KMS-11 (cell line): ENCODE results near the gene PYGO1.
"Not testable (repeated sequence)": the region's sequence is repeated elsewhere in the genome, so short reads cannot be mapped to it uniquely, and the experiment has no call there.

Experiments used
- H2AFZ ChIP-seq: fragments of 200-600 bp; sonication (generic); 2 replicates; pipeline ENCODE4 v1.6.1; 2016; ENCODE audit warnings: antibody characterized with exemption, mixed run types, low read depth
- H3K27ac ChIP-seq: fragments of 200-600 bp; sonication (generic); 2 replicates; pipeline ENCODE4 v1.6.1; 2016; ENCODE audit warnings: mild to moderate bottlenecking, mixed run types
- H3K27me3 ChIP-seq: fragments of 200-600 bp; sonication (generic); 2 replicates; pipeline ENCODE4 v1.6.1; 2017; ENCODE audit warnings: mild to moderate bottlenecking, low read depth, mixed run types, moderate library complexity; ENCODE audit not compliant: insufficient read depth
- H3K36me3 ChIP-seq: fragments of 200-600 bp; sonication (generic); 2 replicates; pipeline ENCODE4 v1.6.1; 2017; ENCODE audit warnings: mild to moderate bottlenecking, mixed run types; ENCODE audit not compliant: insufficient read depth
- H3K4me1 ChIP-seq: fragments of 200-600 bp; sonication (generic); 2 replicates; pipeline ENCODE4 v1.6.1; 2016; ENCODE audit warnings: mild to moderate bottlenecking, low read depth, mixed run types; ENCODE audit not compliant: poor library complexity, severe bottlenecking
- H3K4me2 ChIP-seq: fragments of 200-600 bp; sonication (generic); 2 replicates; pipeline ENCODE4 v1.7.0; 2016; ENCODE audit warnings: mild to moderate bottlenecking, mixed run types
- H3K4me3 ChIP-seq: fragments of 200-600 bp; sonication (generic); IDR thresholded peaks from 2 replicates; pipeline ENCODE4 v1.6.1; 2017; ENCODE audit warnings: low read depth, low read length, mixed read lengths; ENCODE audit not compliant: insufficient read depth
- H3K79me2 ChIP-seq: fragments of 200-600 bp; sonication (generic); 2 replicates; pipeline ENCODE4 v1.6.1; 2016; ENCODE audit warnings: low read depth, mixed run types; ENCODE audit not compliant: insufficient read depth
- H3K9ac ChIP-seq: fragments of 200-600 bp; sonication (generic); 2 replicates; pipeline ENCODE4 v1.6.1; 2016; ENCODE audit warnings: mild to moderate bottlenecking, mixed run types
- H4K20me1 ChIP-seq: fragments of 200-600 bp; sonication (generic); 2 replicates; pipeline ENCODE4 v1.6.1; 2016; ENCODE audit warnings: mild to moderate bottlenecking, mixed run types; ENCODE audit not compliant: insufficient read depth
- TF ChIP-seq, protein P1 (sequence below): fragments of 200-600 bp; sonication (generic); conservative IDR thresholded peaks from 2 replicates; pipeline ENCODE4 v1.6.1; 2017; ENCODE audit warnings: low read depth, mild to moderate bottlenecking, antibody characterized with exemption, low read length, moderate library complexity, mixed read lengths

Gene PYGO1

DNA sequence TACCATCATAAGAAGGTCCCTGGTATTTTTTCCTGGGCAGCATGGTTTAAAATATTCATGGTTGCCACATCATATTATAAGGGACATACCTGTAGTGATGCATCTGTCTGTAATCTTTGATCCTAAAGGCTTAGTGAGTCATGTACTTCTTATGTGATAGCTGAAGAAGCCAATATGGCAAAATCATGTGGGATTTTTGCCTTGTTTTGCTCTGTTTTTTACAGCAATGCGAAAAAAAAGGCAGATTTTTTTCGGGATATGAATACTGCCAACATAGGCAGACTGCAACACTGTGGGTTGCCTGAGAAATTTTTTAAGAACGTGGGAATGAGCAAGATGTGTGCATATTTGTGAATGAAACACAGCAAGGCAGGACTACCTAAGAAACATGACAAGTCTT lies 11.3 kb upstream of the PYGO1 start:
- H3K27ac ChIP-seq: no peak overlapping the region
- no peak overlapping the region for H3K9ac ChIP-seq
- no peaks in the 10 kb centered on the region for H3K36me3 ChIP-seq
- H3K4me1 ChIP-seq: no peaks in the 10 kb centered on the region
- H3K4me2 ChIP-seq: no peak overlapping the region
- no peaks in the 10 kb centered on the region for H4K20me1 ChIP-seq
- no peak overlapping the region for H2AFZ ChIP-seq
- no peaks in the 10 kb centered on the region for H3K79me2 ChIP-seq
- H3K27me3 ChIP-seq: no peaks in the 10 kb centered on the region
- no peak overlapping the region for H3K4me3 ChIP-seq
- TF ChIP-seq, protein P1, sequence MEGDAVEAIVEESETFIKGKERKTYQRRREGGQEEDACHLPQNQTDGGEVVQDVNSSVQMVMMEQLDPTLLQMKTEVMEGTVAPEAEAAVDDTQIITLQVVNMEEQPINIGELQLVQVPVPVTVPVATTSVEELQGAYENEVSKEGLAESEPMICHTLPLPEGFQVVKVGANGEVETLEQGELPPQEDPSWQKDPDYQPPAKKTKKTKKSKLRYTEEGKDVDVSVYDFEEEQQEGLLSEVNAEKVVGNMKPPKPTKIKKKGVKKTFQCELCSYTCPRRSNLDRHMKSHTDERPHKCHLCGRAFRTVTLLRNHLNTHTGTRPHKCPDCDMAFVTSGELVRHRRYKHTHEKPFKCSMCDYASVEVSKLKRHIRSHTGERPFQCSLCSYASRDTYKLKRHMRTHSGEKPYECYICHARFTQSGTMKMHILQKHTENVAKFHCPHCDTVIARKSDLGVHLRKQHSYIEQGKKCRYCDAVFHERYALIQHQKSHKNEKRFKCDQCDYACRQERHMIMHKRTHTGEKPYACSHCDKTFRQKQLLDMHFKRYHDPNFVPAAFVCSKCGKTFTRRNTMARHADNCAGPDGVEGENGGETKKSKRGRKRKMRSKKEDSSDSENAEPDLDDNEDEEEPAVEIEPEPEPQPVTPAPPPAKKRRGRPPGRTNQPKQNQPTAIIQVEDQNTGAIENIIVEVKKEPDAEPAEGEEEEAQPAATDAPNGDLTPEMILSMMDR: no peak

DNA sequence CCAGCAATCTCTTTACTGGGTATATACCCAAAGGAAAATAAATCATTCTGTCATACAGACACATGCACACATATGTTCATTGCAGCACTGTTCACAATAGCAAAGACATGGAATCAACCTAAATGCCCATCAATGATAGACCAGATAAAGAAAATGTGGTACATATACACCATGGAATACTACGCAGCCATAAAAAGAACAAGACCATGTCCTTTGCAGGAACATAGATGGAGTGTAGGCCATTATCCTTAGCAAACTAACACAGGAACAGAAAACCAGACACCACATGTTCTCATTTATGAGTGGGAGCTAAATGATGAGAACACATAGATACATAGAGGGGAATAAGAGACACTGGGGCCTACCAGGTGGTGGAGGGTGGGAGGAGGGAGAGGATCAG lies 4.9 kb upstream of the PYGO1 start:
- not testable (repeated sequence) for H3K4me3 ChIP-seq, H3K9ac ChIP-seq

DNA sequence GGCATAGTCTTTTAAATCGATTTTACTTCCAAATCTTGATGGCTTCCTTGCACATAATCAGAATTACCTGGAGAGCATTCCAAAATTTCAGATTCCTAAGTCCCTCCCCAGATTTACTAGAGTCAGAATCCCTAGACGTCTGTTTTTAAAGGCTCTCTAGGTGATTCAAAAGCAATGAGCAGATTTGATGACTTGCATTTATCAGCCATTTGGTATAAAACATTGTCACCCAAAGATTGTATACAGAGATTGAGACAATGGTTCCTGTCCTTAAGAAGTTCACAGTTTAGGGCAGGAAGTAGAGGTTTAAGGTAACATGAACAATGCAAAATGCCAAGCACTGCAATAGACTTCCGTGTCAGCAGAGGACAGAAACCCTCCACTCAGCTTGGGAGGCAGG lies 2.6 kb upstream of the PYGO1 start:
- TF ChIP-seq, protein P1: no peak
- Histone ChIP-seq H2AFZ (no peak overlapping the region), H3K4me3 (no peak overlapping the region), H3K79me2 (no peaks in the 10 kb centered on the region), H3K27me3 (no peaks in the 10 kb centered on the region), H3K27ac (no peak overlapping the region), H3K9ac (no peak overlapping the region), H3K4me1 (no peaks in the 10 kb centered on the region), H4K20me1 (no peaks in the 10 kb centered on the region), H3K36me3 (no peaks in the 10 kb centered on the region), H3K4me2 (no peak overlapping the region)

More for the DNA sequence above, 4.9 kb upstream of the PYGO1 start:
- not testable (repeated sequence) for H2AFZ ChIP-seq, H3K27ac ChIP-seq, H3K79me2 ChIP-seq, H4K20me1 ChIP-seq, H3K4me1 ChIP-seq, H3K36me3 ChIP-seq, H3K27me3 ChIP-seq, H3K4me2 ChIP-seq

DNA sequence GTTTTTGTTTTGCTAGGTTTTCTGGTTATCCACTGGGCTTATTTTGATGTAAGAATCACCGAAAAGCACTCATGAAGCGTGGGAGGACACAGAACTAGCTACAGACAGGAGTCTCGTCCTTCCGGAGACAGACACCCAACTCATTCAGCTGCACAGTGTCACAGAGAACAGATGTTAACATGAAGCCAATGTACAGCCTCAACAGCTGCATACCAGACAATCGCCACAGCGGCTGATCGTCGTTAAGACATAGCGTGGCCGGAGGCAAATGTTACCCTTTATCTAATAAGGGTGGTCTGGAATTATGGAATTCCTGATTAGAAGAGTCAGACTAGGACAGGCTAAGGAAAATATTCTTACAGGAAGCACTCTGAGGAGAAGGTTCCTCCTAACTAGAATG lies 1.1 kb upstream of the PYGO1 start:
- Histone ChIP-seq H2AFZ (no peak overlapping the region), H3K4me2 (no peak overlapping the region), H3K4me3 (no peak overlapping the region)

DNA sequence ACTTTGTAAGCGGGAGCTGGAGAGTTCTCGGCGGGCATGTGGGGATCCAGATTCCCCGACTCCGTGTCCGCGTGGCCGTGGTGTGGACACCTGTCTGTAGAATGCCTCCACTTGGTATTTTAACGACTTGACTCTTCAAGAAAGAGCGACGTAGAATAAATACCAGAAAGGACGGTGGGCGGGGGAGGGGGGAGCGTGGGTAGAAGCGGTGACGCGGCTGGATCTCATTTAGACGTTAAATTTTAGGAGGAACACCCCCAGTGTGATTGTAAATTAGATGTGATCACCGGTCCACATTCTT lies 620 bp upstream of the PYGO1 start:
- TF ChIP-seq, protein P1: no peak
- no peak overlapping the region for H3K9ac ChIP-seq

More for the DNA sequence above, 1.1 kb upstream of the PYGO1 start:
- Histone ChIP-seq H3K9ac (no peak overlapping the region), H3K27me3 (no peaks in the 10 kb centered on the region), H3K79me2 (no peaks in the 10 kb centered on the region), H3K4me1 (no peaks in the 10 kb centered on the region), H3K36me3 (no peaks in the 10 kb centered on the region), H3K27ac (no peak overlapping the region), H4K20me1 (no peaks in the 10 kb centered on the region)
- TF ChIP-seq, protein P1: no peak

More for the DNA sequence above, 620 bp upstream of the PYGO1 start:
- Histone ChIP-seq H3K4me1 (no peaks in the 10 kb centered on the region), H4K20me1 (no peaks in the 10 kb centered on the region), H3K4me3 (no peak overlapping the region), H3K36me3 (no peaks in the 10 kb centered on the region), H2AFZ (peak overlapping the region; percentile 47; the same call in 1 of the 2 replicates), H3K4me2 (no peak overlapping the region), H3K27me3 (no peaks in the 10 kb centered on the region), H3K27ac (no peak overlapping the region), H3K79me2 (no peaks in the 10 kb centered on the region)
